H9 (cell line): ENCODE results near the gene LPAR3. TPM values are rescaled to one million over a fixed set of nuclear protein-coding genes. Genes with fewer than 3 reads are reported as not detected.

ENCODE experiments used
- DNase-seq: peaks from one replicate; pipeline ENCODE4 v3.0.0-alpha.2; 2017
- H2AFZ ChIP-seq: one replicate; pipeline ENCODE4 v1.6.1; 2013; ENCODE audit warnings: mild to moderate bottlenecking, low read length, control low read depth, moderate library complexity
- H2AK5ac ChIP-seq: 2 replicates; pipeline ENCODE4 v1.6.1; 2013; ENCODE audit warnings: low read length, control low read depth, mixed read lengths; ENCODE audit not compliant: insufficient read length
- H2BK120ac ChIP-seq: one replicate; pipeline ENCODE4 v1.6.1; 2013; ENCODE audit warnings: low read depth, mild to moderate bottlenecking, low read length, control low read depth, inconsistent platforms; ENCODE audit not compliant: poor library complexity, severe bottlenecking
- H2BK12ac ChIP-seq: 2 replicates; pipeline ENCODE4 v1.6.1; 2013; ENCODE audit warnings: low read length, control low read depth, mixed read lengths, low read depth; ENCODE audit not compliant: insufficient read length
- H2BK15ac ChIP-seq: 2 replicates; pipeline ENCODE4 v1.6.1; 2013; ENCODE audit warnings: low read depth, low read length, control low read depth
- H2BK20ac ChIP-seq: one replicate; pipeline ENCODE4 v1.6.1; 2013; ENCODE audit warnings: low read depth, mild to moderate bottlenecking, low read length, control low read depth, inconsistent platforms; ENCODE audit not compliant: poor library complexity, severe bottlenecking
- H2BK5ac ChIP-seq: 2 replicates; pipeline ENCODE4 v1.6.1; 2013; ENCODE audit warnings: low read length, control low read depth, mixed read lengths; ENCODE audit not compliant: insufficient read length
- H3K14ac ChIP-seq: 2 replicates; pipeline ENCODE4 v1.6.1; 2013; ENCODE audit warnings: low read length, control low read depth; ENCODE audit not compliant: insufficient read depth
- H3K18ac ChIP-seq: 2 replicates; pipeline ENCODE4 v1.6.1; 2013; ENCODE audit warnings: low read depth, mild to moderate bottlenecking, mixed read lengths, low read length, control low read depth; ENCODE audit not compliant: insufficient read length
- H3K23ac ChIP-seq: 2 replicates; pipeline ENCODE4 v1.6.1; 2013; ENCODE audit warnings: low read length, control low read depth, mixed read lengths, low read depth; ENCODE audit not compliant: insufficient read length
- H3K23me2 ChIP-seq: 2 replicates; pipeline ENCODE4 v1.6.1; 2013; ENCODE audit warnings: low read depth, mild to moderate bottlenecking, mixed read lengths, low read length, control low read depth; ENCODE audit not compliant: insufficient read length, poor library complexity, severe bottlenecking
- H3K27ac ChIP-seq: 2 replicates; pipeline ENCODE4 v1.5.1; 2013; ENCODE audit warnings: low read length, control low read depth, mixed read lengths, low read depth; ENCODE audit not compliant: insufficient read length
- H3K27me3 ChIP-seq: 2 replicates; pipeline ENCODE4 v1.6.1; 2013; ENCODE audit warnings: low read length, control low read depth, inconsistent platforms; ENCODE audit not compliant: insufficient read depth
- H3K4ac ChIP-seq: 2 replicates; pipeline ENCODE4 v1.6.1; 2013; ENCODE audit warnings: low read depth, mild to moderate bottlenecking, control low read depth, inconsistent platforms, low read length, moderate library complexity
- H3K4me1 ChIP-seq: 2 replicates; pipeline ENCODE4 v1.6.1; 2013; ENCODE audit warnings: low read length, control low read depth, inconsistent platforms; ENCODE audit not compliant: insufficient read depth
- H3K4me2 ChIP-seq: 2 replicates; pipeline ENCODE4 v1.6.1; 2013; ENCODE audit warnings: low read length, control low read depth, mixed read lengths; ENCODE audit not compliant: insufficient read length, insufficient read depth
- H3K56ac ChIP-seq: 2 replicates; pipeline ENCODE4 v1.6.1; 2013; ENCODE audit warnings: low read depth, mild to moderate bottlenecking, mixed read lengths, low read length, control low read depth; ENCODE audit not compliant: insufficient read length
- H3K79me1 ChIP-seq: 2 replicates; pipeline ENCODE4 v1.6.1; 2013; ENCODE audit warnings: low read depth, mild to moderate bottlenecking, moderate library complexity, low read length, control low read depth, inconsistent platforms; ENCODE audit not compliant: insufficient read depth, poor library complexity, severe bottlenecking
- H3K79me2 ChIP-seq: 2 replicates; pipeline ENCODE4 v1.6.1; 2013; ENCODE audit warnings: low read length, control low read depth, inconsistent platforms; ENCODE audit not compliant: insufficient read depth
- H3K9ac ChIP-seq: 2 replicates; pipeline ENCODE4 v1.6.1; 2013; ENCODE audit warnings: low read length, control low read depth, mixed read lengths; ENCODE audit not compliant: insufficient read length; ENCODE audit errors: extremely low read depth
- H3K9me3 ChIP-seq: one replicate; pipeline ENCODE4 v1.6.1; 2013; ENCODE audit warnings: low read depth, low read length, inconsistent platforms; ENCODE audit not compliant: control insufficient read depth
- H3T11ph ChIP-seq: one replicate; pipeline ENCODE4 v1.6.1; 2013; ENCODE audit warnings: mild to moderate bottlenecking, low read length, control low read depth, inconsistent platforms
- H4K20me1 ChIP-seq: one replicate; pipeline ENCODE4 v1.6.1; 2013; ENCODE audit not compliant: control insufficient read depth, insufficient read length, insufficient read depth
- H4K5ac ChIP-seq: 2 replicates; pipeline ENCODE4 v1.6.1; 2013; ENCODE audit warnings: low read depth, mild to moderate bottlenecking, mixed read lengths, low read length, control low read depth; ENCODE audit not compliant: insufficient read length
- H4K8ac ChIP-seq: replicated peaks from 2 replicates; pipeline ENCODE4 v1.6.1; 2013; ENCODE audit warnings: low read length, control low read depth, mixed read lengths, low read depth; ENCODE audit not compliant: insufficient read length
- H4K91ac ChIP-seq: 2 replicates; pipeline ENCODE4 v1.6.1; 2013; ENCODE audit warnings: low read depth, mild to moderate bottlenecking, moderate library complexity, mixed read lengths, low read length, control low read depth; ENCODE audit not compliant: insufficient read length
- H3K27ac Mint-ChIP-seq, 3 experiments: 2 replicates in 2 of 3; 3 replicates in 1 of 3; pipeline ENCODE4 v1.8.0; 2020 to 2021; ENCODE audit warnings: mixed read lengths in 3 of 3, mild to moderate bottlenecking in 1 of 3, moderate library complexity in 1 of 3
- H3K27me3 Mint-ChIP-seq: 2 replicates; pipeline ENCODE4 v1.8.0; 2021; ENCODE audit warnings: low read depth, mild to moderate bottlenecking, moderate library complexity, mixed read lengths
- H3K36me3 Mint-ChIP-seq, 3 experiments: 2 replicates in 2 of 3; 3 replicates in 1 of 3; pipeline ENCODE4 v1.8.0; 2020 to 2021; ENCODE audit warnings: low read depth in 3 of 3, mixed read lengths in 3 of 3; ENCODE audit not compliant: insufficient read depth in 1 of 3
- H3K4me1 Mint-ChIP-seq, 2 experiments: 2 replicates each; pipeline ENCODE4 v1.8.0; 2020; ENCODE audit warnings: mixed read lengths in 2 of 2
- H3K4me3 Mint-ChIP-seq, 2 experiments: 2 replicates in 1 of 2; 3 replicates in 1 of 2; pipeline ENCODE4 v1.8.0; 2020 to 2021; ENCODE audit warnings: mild to moderate bottlenecking in 2 of 2, mixed read lengths in 2 of 2, moderate library complexity in 1 of 2
- H3K9me3 Mint-ChIP-seq, 2 experiments: 2 replicates in 1 of 2; 3 replicates in 1 of 2; pipeline ENCODE4 v1.8.0; 2020; ENCODE audit warnings: mild to moderate bottlenecking in 2 of 2, mixed read lengths in 2 of 2, moderate library complexity in 1 of 2
- WGBS: extraction: QIAGEN DNeasy Blood & Tissue Kit; methylation state at CpG from one replicate; pipeline ENCODE4 v1.1.7; 2013; ENCODE audit warnings: missing lambda C conversion rate, low lambda C conversion rate, mixed read lengths; ENCODE audit not compliant: insufficient read length; ENCODE audit errors: extremely low coverage; 5-methylcytosine and 5-hydroxymethylcytosine counted together
- total RNA-seq: library from RNA; stranded (reverse); gene quantifications from 2 replicates; pipeline ENCODE4 v1.2.1, GENCODE V29; 2021
- TF ChIP-seq, protein P1 (sequence below): fragments of 200-600 bp; sonication (generic); conservative IDR thresholded peaks from 3 replicates; pipeline ENCODE4 v1.8.0; 2021; ENCODE audit warnings: antibody characterized with exemption, mild to moderate bottlenecking

Gene LPAR3
- total RNA-seq, 1 experiment from 2014 or later = 3.0 TPM

DNA sequence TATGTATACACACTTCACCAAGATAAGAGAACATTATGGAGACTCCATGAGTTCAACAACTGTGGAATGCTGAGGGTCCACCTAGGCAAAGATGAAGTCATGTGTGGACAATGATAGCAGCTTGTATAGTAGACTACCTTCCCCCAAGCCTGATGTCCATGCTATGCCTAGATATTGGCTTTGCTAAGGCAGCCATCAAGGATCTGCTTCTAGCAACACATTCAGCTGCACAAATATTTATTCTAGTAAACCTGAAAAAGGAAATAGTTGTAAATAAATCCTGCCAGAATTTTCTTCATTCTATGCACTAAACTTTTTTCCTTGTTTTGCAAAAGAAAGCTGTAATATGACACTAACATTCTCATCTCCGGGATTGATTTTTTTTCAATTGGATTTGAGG lies 7.0 kb upstream of the LPAR3 start:
- H3K9me3 Mint-ChIP-seq = peaks cover 18 to 19% of the 10 kb centered on the region in 2 experiments

More for the DNA sequence above, 7.0 kb upstream of the LPAR3 start:
- no peak overlapping the region for H3K4me2 ChIP-seq
- no peak overlapping the region for H3K14ac ChIP-seq
- Mint-ChIP-seq H3K4me3 (no peak overlapping the region), H3K27me3 (peaks cover 23% of the 10 kb centered on the region), H3K36me3 (peaks cover 0 to 17% (median 0%) of the 10 kb centered on the region in 3 experiments; a peak in 4 of 7 replicates), H3K27ac (no peak overlapping the region), H3K4me1 (peaks cover 4 to 5% of the 10 kb centered on the region in 2 experiments)
- no peaks in the 10 kb centered on the region for H4K20me1 ChIP-seq
- H3K27me3 ChIP-seq = no peaks in the 10 kb centered on the region
- H3K79me1 ChIP-seq = no peaks in the 10 kb centered on the region
- no peak overlapping the region for H2BK5ac ChIP-seq
- H2BK12ac ChIP-seq = no peak overlapping the region
- DNase-seq = no peak
- no peak overlapping the region for H2BK15ac ChIP-seq
- no peak overlapping the region for H3K4ac ChIP-seq
- no peak overlapping the region for H2AK5ac ChIP-seq
- no peak overlapping the region for H3K18ac ChIP-seq
- no peak overlapping the region for H2AFZ ChIP-seq
- H3K79me2 ChIP-seq = no peaks in the 10 kb centered on the region
- no peak overlapping the region for H4K91ac ChIP-seq
- no CpG with 5 or more reads among the region's 1 CpG for WGBS
- H4K5ac ChIP-seq = no peak overlapping the region
- H2BK120ac ChIP-seq = no peak overlapping the region
- no peak overlapping the region for H3K23ac ChIP-seq
- H2BK20ac ChIP-seq = no peak overlapping the region
- no peak overlapping the region for H4K8ac ChIP-seq
- no peak overlapping the region for H3K56ac ChIP-seq
- H3K23me2 ChIP-seq = no peaks in the 10 kb centered on the region
- TF ChIP-seq, protein P1, sequence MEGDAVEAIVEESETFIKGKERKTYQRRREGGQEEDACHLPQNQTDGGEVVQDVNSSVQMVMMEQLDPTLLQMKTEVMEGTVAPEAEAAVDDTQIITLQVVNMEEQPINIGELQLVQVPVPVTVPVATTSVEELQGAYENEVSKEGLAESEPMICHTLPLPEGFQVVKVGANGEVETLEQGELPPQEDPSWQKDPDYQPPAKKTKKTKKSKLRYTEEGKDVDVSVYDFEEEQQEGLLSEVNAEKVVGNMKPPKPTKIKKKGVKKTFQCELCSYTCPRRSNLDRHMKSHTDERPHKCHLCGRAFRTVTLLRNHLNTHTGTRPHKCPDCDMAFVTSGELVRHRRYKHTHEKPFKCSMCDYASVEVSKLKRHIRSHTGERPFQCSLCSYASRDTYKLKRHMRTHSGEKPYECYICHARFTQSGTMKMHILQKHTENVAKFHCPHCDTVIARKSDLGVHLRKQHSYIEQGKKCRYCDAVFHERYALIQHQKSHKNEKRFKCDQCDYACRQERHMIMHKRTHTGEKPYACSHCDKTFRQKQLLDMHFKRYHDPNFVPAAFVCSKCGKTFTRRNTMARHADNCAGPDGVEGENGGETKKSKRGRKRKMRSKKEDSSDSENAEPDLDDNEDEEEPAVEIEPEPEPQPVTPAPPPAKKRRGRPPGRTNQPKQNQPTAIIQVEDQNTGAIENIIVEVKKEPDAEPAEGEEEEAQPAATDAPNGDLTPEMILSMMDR = no peak
- no peak overlapping the region for H3T11ph ChIP-seq
- H3K4me1 ChIP-seq = no peaks in the 10 kb centered on the region
- H3K9ac ChIP-seq = no peak overlapping the region
- no peak overlapping the region for H3K27ac ChIP-seq
- no peaks in the 10 kb centered on the region for H3K9me3 ChIP-seq
